AG10803 (cell line): ENCODE data around the gene TASP1.

ENCODE experiments used
- DNase-seq: peaks from one replicate; pipeline ENCODE4 v3.0.0; 2010; ENCODE audit warnings: low read depth
- H3K4me3 ChIP-seq: 2 replicates; pipeline ENCODE4 v1.5.1; 2011; ENCODE audit warnings: mild to moderate bottlenecking, low read length, control low read depth
- TF ChIP-seq, protein P1 (sequence below): conservative IDR thresholded peaks from 2 replicates; pipeline ENCODE4 v1.5.1; 2011; ENCODE audit warnings: mild to moderate bottlenecking, low read length, control low read depth, inconsistent platforms

The TASP1 gene

DNA sequence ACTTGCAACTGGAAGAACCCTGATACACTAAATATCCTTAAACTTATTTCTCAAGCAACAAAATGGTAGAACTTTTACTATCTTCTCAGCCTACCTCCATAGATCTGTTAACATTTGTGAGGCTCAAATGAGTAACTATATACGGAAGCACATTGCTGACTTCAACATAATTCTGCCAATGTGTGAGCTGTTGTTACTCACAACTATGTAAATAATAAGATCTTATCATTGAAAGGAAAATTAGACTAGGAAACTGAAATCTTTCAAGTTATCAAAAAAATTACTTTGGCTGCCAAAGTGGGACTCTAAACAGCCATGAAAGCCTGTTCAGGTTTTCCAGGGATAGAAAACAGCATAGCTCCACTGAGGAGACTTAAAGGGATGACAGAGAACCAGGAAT, 40.2 kb upstream of the TASP1 start:
- TF ChIP-seq, protein P1, sequence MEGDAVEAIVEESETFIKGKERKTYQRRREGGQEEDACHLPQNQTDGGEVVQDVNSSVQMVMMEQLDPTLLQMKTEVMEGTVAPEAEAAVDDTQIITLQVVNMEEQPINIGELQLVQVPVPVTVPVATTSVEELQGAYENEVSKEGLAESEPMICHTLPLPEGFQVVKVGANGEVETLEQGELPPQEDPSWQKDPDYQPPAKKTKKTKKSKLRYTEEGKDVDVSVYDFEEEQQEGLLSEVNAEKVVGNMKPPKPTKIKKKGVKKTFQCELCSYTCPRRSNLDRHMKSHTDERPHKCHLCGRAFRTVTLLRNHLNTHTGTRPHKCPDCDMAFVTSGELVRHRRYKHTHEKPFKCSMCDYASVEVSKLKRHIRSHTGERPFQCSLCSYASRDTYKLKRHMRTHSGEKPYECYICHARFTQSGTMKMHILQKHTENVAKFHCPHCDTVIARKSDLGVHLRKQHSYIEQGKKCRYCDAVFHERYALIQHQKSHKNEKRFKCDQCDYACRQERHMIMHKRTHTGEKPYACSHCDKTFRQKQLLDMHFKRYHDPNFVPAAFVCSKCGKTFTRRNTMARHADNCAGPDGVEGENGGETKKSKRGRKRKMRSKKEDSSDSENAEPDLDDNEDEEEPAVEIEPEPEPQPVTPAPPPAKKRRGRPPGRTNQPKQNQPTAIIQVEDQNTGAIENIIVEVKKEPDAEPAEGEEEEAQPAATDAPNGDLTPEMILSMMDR: no peak
- DNase-seq: no peak
- no peak overlapping the region for H3K4me3 ChIP-seq

DNA sequence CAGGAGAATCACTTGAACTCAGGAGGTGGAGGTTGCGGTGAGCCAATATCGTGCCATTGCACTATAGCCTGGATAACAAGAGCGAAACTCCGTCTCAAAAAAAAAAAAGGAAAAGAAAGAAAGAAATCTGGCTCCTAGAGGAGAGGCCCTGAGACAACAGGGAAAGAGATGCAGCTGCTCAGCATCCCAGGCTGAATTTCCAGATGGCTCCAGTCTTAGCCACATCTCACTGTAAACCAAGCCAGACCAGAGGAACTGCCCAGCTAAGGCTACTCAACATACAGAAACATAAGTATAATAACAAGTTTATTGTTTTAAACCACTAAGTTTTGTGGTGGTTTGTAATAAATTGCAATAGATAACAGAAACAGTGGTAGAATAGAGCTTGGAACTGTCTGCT, 38.5 kb upstream of the TASP1 start:
- TF ChIP-seq, protein P1: no peak
- no peak overlapping the region for H3K4me3 ChIP-seq
- no peak for DNase-seq

DNA sequence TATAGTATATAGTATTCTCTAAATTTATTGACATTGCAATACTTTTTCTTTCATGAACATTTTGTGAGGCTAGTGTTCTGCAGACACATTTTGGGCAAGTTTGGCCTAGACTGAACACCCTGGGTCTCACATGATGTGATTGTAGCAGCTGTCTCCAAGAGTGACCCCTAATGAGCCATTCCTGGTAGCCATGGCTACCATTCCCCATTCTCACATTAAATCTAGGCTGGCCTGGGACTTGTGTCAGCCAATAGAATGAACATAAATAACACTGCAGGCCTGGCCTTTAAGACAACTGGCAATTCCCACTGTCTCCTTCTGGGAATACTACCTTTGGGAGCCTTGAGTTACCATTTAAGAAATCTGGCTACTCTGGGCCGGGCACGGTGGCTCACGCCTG, 38.0 kb upstream of the TASP1 start:
- no peak for DNase-seq
- TF ChIP-seq, protein P1: no peak
- H3K4me3 ChIP-seq: no peak overlapping the region

DNA sequence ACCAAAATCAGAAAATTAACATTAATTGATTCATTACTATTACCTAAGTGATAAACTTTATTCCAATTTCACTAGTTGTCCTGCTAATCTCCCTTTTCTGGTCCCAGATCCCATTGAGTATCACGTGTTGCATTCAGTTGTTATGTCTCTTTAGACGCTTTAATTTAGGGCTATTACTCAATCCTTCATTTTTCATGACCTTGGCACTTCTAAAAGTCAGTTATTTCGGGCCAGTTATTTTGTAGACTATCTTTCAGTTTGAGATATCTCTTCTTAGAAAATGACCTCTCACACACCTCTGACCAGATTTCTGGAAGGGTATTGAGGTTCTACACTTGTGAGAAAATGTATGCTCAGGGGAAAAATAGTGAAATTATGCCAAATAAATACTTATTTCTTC, 34.0 kb upstream of the TASP1 start:
- TF ChIP-seq, protein P1: no peak
- H3K4me3 ChIP-seq: no peak overlapping the region
- no peak for DNase-seq

DNA sequence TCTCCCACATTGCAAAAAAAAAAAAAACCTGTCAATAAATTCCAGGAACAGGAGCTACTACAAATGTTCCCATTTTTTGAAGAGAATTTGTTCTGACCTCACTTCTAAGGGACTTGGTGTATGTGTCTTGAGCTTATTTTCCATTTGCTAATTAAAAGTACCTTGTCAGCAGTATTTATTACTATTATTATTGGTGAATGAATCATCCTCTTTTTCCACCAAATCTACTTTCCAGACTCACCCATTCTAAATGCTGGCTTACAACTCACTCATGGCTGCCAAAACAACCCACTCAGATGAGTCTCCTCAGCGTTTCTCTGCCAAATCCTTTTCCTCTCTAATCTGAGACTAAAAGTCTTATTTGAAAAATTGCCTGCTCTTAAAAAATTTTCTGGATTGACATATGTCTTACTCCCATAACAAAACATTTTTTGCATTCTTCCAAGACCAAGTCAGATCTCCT, 33.2 kb upstream of the TASP1 start:
- TF ChIP-seq, protein P1: no peak
- peak; percentile 67 for DNase-seq
- H3K4me3 ChIP-seq: no peak overlapping the region

DNA sequence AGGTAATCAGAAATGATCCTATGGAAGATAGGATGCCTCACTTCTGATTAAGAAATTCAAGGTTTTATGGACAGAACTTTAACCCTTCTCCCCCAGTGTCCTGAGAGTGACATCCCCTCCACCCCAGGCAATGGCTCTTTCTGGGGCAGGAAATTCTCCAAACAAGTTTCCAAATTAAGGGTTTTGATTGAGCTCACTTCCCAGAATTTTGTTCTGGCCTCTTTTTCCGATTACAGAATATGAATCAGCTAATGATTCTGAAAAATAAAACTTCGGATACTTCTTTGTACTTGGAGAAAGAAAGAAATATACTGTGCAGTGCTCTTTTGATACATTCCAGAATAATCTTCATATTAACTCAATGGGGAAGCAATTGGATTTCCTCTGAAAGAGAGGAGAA, 32.8 kb upstream of the TASP1 start:
- DNase-seq: no peak
- TF ChIP-seq, protein P1: no peak
- no peak overlapping the region for H3K4me3 ChIP-seq

DNA sequence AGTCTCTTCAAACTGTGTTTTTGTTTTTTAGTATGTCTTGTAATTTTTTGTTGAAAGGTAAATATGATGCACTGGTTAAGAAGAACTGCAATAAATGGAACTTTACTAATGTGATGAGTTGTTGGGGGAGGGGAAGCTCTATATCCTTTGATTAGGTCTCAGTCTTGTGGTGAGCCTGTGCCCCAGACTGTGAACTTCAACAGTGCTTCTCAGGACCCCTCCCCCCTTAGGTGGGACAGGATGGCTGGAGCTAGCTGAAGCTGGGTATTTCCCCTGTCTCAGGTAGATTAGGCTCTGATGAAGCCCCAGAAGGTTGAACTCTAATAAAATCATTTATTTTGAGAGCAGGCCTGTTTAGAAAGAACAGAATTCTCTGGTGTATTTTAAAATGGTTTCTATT, 31.4 kb upstream of the TASP1 start:
- DNase-seq: no peak
- H3K4me3 ChIP-seq: no peak overlapping the region
- TF ChIP-seq, protein P1: no peak
